Measurements from ENCODE around the gene TSPO2.

Gene TSPO2

GRCh38 chr6:41025966-41026530 is 16.2 kb upstream of the TSPO2 start:
- H3K4me3 ChIP-seq (replicated peaks; ENCODE audit: low read depth, low read length), result no peak overlapping the region
- TF ChIP-seq, protein P1, sequence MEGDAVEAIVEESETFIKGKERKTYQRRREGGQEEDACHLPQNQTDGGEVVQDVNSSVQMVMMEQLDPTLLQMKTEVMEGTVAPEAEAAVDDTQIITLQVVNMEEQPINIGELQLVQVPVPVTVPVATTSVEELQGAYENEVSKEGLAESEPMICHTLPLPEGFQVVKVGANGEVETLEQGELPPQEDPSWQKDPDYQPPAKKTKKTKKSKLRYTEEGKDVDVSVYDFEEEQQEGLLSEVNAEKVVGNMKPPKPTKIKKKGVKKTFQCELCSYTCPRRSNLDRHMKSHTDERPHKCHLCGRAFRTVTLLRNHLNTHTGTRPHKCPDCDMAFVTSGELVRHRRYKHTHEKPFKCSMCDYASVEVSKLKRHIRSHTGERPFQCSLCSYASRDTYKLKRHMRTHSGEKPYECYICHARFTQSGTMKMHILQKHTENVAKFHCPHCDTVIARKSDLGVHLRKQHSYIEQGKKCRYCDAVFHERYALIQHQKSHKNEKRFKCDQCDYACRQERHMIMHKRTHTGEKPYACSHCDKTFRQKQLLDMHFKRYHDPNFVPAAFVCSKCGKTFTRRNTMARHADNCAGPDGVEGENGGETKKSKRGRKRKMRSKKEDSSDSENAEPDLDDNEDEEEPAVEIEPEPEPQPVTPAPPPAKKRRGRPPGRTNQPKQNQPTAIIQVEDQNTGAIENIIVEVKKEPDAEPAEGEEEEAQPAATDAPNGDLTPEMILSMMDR (IDR thresholded peaks at IDR 0.05; ENCODE audit: low read length, missing control alignments), result no peak
- no peak for DNase-seq (ENCODE audit: low read depth)

GRCh38 chr6:41027241-41027640 is 15.0 kb upstream of the TSPO2 start:
- TF ChIP-seq, protein P1 (IDR thresholded peaks at IDR 0.05; ENCODE audit: low read length, missing control alignments), result no peak
- no peak for DNase-seq (ENCODE audit: low read depth)
- no peak overlapping the region for H3K4me3 ChIP-seq (replicated peaks; ENCODE audit: low read depth, low read length)

GRCh38 chr6:41027799-41028560 is 14.3 kb upstream of the TSPO2 start:
- DNase-seq (ENCODE audit: low read depth), result peak; percentile 66
- TF ChIP-seq, protein P1 (IDR thresholded peaks at IDR 0.05; ENCODE audit: low read length, missing control alignments), result peak; percentile 61
- H3K4me3 ChIP-seq (replicated peaks; ENCODE audit: low read depth, low read length), result peak overlapping the region; percentile 48

- TF ChIP-seq, protein P1 (IDR thresholded peaks at IDR 0.05; ENCODE audit: low read length, missing control alignments), result no peak
- H3K4me3 ChIP-seq (replicated peaks; ENCODE audit: low read depth, low read length), result peak overlapping the region; percentile 48
Observed at GRCh38 chr6:41028561-41029412, 13.5 kb upstream of the TSPO2 start.

DNA sequence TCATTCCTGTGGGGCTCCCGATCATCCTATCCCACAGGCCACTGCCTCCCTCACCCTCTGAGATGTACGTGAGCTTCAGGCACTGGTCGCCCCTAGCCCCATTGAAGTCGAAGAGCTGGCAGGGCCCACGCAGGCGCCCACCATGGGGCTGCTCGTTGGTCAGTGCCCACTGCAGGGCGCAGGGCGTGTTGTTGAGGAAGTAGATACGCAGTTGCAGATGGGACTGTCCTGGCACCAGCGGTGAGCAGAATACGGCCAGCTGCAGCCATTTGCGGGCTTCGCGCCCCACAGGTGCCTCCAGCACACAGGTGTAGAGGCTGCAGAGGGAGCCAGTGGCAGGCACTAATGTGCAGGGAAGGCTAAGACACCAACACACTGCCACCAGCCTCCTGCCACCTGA is 9.4 kb upstream of the TSPO2 start:
- TF ChIP-seq, protein P1 (IDR thresholded peaks at IDR 0.05; ENCODE audit: low read length, missing control alignments), result no peak
- DNase-seq (ENCODE audit: low read depth), result no peak
- no peak overlapping the region for H3K4me3 ChIP-seq (replicated peaks; ENCODE audit: low read depth, low read length)

More at GRCh38 chr6:41028561-41029412, 13.5 kb upstream of the TSPO2 start:
- DNase-seq (ENCODE audit: low read depth), result no peak

- no peak overlapping the region for H3K4me3 ChIP-seq (replicated peaks; ENCODE audit: low read depth, low read length)
- TF ChIP-seq, protein P1 (IDR thresholded peaks at IDR 0.05; ENCODE audit: low read length, missing control alignments), result no peak
Observed at GRCh38 chr6:41033776-41034175, 8.5 kb upstream of the TSPO2 start.

More at GRCh38 chr6:41033776-41034175, 8.5 kb upstream of the TSPO2 start:
- no peak for DNase-seq (ENCODE audit: low read depth)
